Uterus (tissue), 4 donors: Measurements from ENCODE around the gene PTPRG. TPM values are rescaled to one million over a fixed set of nuclear protein-coding genes. Genes with fewer than 3 reads are reported as not detected.

Experiments used
- DNase-seq, 2 donors: peaks; one replicate each; pipeline ENCODE4 v3.0.0-alpha.2; 2019 to 2020
- H3K27ac ChIP-seq, 2 donors: fragments of 200-600 bp; sonication (generic); 1 replicate in 1 of 2; 2 replicates in 1 of 2; pipeline ENCODE4 v1.5.1; 2016 to 2018
- H3K27me3 ChIP-seq, 2 donors: fragments of 200-600 bp; sonication (generic); one replicate each; pipeline ENCODE4 v1.5.1; 2018 to 2019; ENCODE audit warnings: control low read depth in 1 of 2
- H3K36me3 ChIP-seq, 2 donors: fragments of 200-600 bp; sonication (generic); one replicate each; pipeline ENCODE4 v1.5.1; 2019; ENCODE audit warnings: control low read depth in 1 of 2
- H3K4me1 ChIP-seq, 2 donors: fragments of 200-600 bp; sonication (generic); one replicate each; pipeline ENCODE4 v1.5.1; 2018 to 2019; ENCODE audit warnings: control low read depth in 1 of 2
- H3K4me3 ChIP-seq, 2 donors: fragments of 200-600 bp; sonication (generic); 1 replicate in 1 of 2; 2 replicates in 1 of 2; pipeline ENCODE4 v1.5.1; 2018 to 2019; ENCODE audit warnings: mild to moderate bottlenecking in 1 of 2
- H3K9me3 ChIP-seq, 2 donors: fragments of 200-600 bp; sonication (generic); one replicate each; pipeline ENCODE4 v1.5.1; 2019; ENCODE audit warnings: control low read depth in 1 of 2
- CTCF ChIP-seq, 4 experiments: fragments of 200-600 bp in 2 of 4; fragments of 450-650 bp in 2 of 4; sonication (generic) in 2 of 4; IDR thresholded peaks; one replicate each; pipeline ENCODE4 v1.5.1; 2016 to 2019; ENCODE audit warnings: antibody characterized with exemption in 4 of 4, mild to moderate bottlenecking in 2 of 4, moderate library complexity in 1 of 4
- POLR2A ChIP-seq, 2 donors: fragments of 450-650 bp; IDR thresholded peaks; one replicate each; pipeline ENCODE4 v1.6.1; 2016; ENCODE audit warnings: antibody characterized with exemption in 2 of 2, mild to moderate bottlenecking in 1 of 2, moderate library complexity in 1 of 2
- intact Hi-C: fragments of 100-400 bp; cut with DNase I; formaldehyde crosslinking; loops from one replicate; pipeline ENCODE4 v1.15.1; 2023; ENCODE audit warnings: low total_unique reads
- total RNA-seq, 4 donors: library from RNA; depleted of rRNA in 3 of 4; stranded (reverse); fragments of >200 nt in 3 of 4; gene quantifications; one replicate each; pipeline versions ENCODE4 v1.1.0 to v1.2.4, GENCODE V29; 2014 to 2023
- donor health status: DM: yes; HTN: yes; CAD: no.

PTPRG gene
- total RNA-seq, 4 donors from 2014 or later: 43.5 to 136 (median 62.6) TPM

GRCh38 chr3:61600195-61600594, 38.8 kb downstream of the PTPRG start:
- TF ChIP-seq CTCF (IDR thresholded peaks at IDR 0.05) (no peak), POLR2A (IDR thresholded peaks at IDR 0.05) (no peak)
- DNase-seq: no peak

GRCh38 chr3:61601831-61602230, 40.5 kb downstream of the PTPRG start:
- intact Hi-C loops: no loop called here
- H3K27ac ChIP-seq: no peak overlapping the region
- H3K9me3 ChIP-seq: no peaks in the 10 kb centered on the region
- no peak for TF ChIP-seq POLR2A (IDR thresholded peaks at IDR 0.05)
- TF ChIP-seq CTCF (IDR thresholded peaks at IDR 0.05): no peak
- H3K4me3 ChIP-seq: no peak overlapping the region
- peak; percentile 24 to 38 for DNase-seq
- no peaks in the 10 kb centered on the region for H3K4me1 ChIP-seq
- H3K27me3 ChIP-seq: no peaks in the 10 kb centered on the region
- H3K36me3 ChIP-seq: no peaks in the 10 kb centered on the region

More at GRCh38 chr3:61600195-61600594, 38.8 kb downstream of the PTPRG start:
- intact Hi-C loops: no loop called here
- Histone ChIP-seq H3K36me3 (no peaks in the 10 kb centered on the region), H3K4me1 (no peaks in the 10 kb centered on the region), H3K27ac (no peak overlapping the region), H3K27me3 (no peaks in the 10 kb centered on the region), H3K9me3 (no peaks in the 10 kb centered on the region), H3K4me3 (no peak overlapping the region)

- no peak overlapping the region for H3K4me3 ChIP-seq
- intact Hi-C loops: no loop called here
- H3K36me3 ChIP-seq: no peaks in the 10 kb centered on the region
- no peak overlapping the region for H3K27ac ChIP-seq
- no peaks in the 10 kb centered on the region for H3K4me1 ChIP-seq
- H3K27me3 ChIP-seq: no peaks in the 10 kb centered on the region
- DNase-seq: no peak
- no peaks in the 10 kb centered on the region for H3K9me3 ChIP-seq
- TF ChIP-seq POLR2A (IDR thresholded peaks at IDR 0.05): no peak
- no peak for TF ChIP-seq CTCF (IDR thresholded peaks at IDR 0.05)
Measured at GRCh38 chr3:61602466-61602865, 41.1 kb downstream of the PTPRG start.

GRCh38 chr3:61605589-61606175, 44.3 kb downstream of the PTPRG start:
- no peaks in the 10 kb centered on the region for H3K36me3 ChIP-seq
- no peaks in the 10 kb centered on the region for H3K27me3 ChIP-seq
- intact Hi-C loops: no loop called here
- no peaks in the 10 kb centered on the region for H3K9me3 ChIP-seq
- no peak overlapping the region for H3K27ac ChIP-seq
- DNase-seq: no peak
- no peak overlapping the region for H3K4me3 ChIP-seq
- H3K4me1 ChIP-seq: no peaks in the 10 kb centered on the region
- TF ChIP-seq POLR2A (IDR thresholded peaks at IDR 0.05) (no peak), CTCF (IDR thresholded peaks at IDR 0.05) (no peak)

- Histone ChIP-seq H3K4me3 (no peak overlapping the region), H3K27me3 (no peaks in the 10 kb centered on the region), H3K27ac (no peak overlapping the region), H3K4me1 (no peaks in the 10 kb centered on the region), H3K9me3 (no peaks in the 10 kb centered on the region), H3K36me3 (no peaks in the 10 kb centered on the region)
- no peak for DNase-seq
- TF ChIP-seq CTCF (IDR thresholded peaks at IDR 0.05) (no peak), POLR2A (IDR thresholded peaks at IDR 0.05) (no peak)
- intact Hi-C loops: no loop called here
Measured at GRCh38 chr3:61606196-61606595, 44.8 kb downstream of the PTPRG start.
